Measurements from ENCODE around the gene ZBTB44. TPM values are rescaled to one million over a fixed set of nuclear protein-coding genes. Genes with fewer than 3 reads are reported as not detected.

ZBTB44 gene
- 28.7 and 34.2 TPM in 2 replicates for total RNA-seq

GRCh38 chr11:130314750-130315285 is at the start of gene ZBTB44:
Gene ZBTB44 (minus strand): TSS chr11:130314917. CDS start chr11:130261873, 53,044 bp downstream.

Small RNAs within 50 kb of the gene (small RNA-seq; reads per million reads assigned to genes)
- gene RN7SL778P, result not detected

Other genes with a start within 250 kb of the ZBTB44 start
- gene APLP2, start 245.0 kb downstream of the ZBTB44 start, total RNA-seq, result 145 and 263 TPM in 2 replicates
- gene ST14, start 155.1 kb downstream of the ZBTB44 start, total RNA-seq, result 0.11 TPM in 1 of 2 replicates, not detected in the other
- not detected in 2 replicates for gene ADAMTS8, start 113.7 kb upstream of the ZBTB44 start, total RNA-seq
- under 0.01 and 0.33 TPM in 2 replicates for gene ADAMTS15, start 133.7 kb upstream of the ZBTB44 start, total RNA-seq